Neuronal stem cell (in vitro differentiated cells): ENCODE measurements around the gene AADACL4.
A peak's percentile ranks its signal among the peaks of the same experiment; 100 is the strongest.

Source experiments
- DNase-seq: peaks from one replicate; pipeline ENCODE4 v3.0.0-alpha.2; 2013; ENCODE audit warnings: low spot score
- H2AFZ ChIP-seq: one replicate; pipeline ENCODE4 v1.6.1; 2013; ENCODE audit warnings: mild to moderate bottlenecking, low read length, inconsistent platforms
- H2AK5ac ChIP-seq: 2 replicates; pipeline ENCODE4 v1.6.1; 2013; ENCODE audit warnings: low read depth, mild to moderate bottlenecking, inconsistent platforms, low read length, moderate library complexity, mixed read lengths
- H2BK120ac ChIP-seq: 2 replicates; pipeline ENCODE4 v1.6.1; 2013; ENCODE audit warnings: low read depth, mild to moderate bottlenecking, inconsistent platforms, low read length, moderate library complexity, mixed read lengths
- H2BK12ac ChIP-seq: one replicate; pipeline ENCODE4 v1.6.1; 2013; ENCODE audit warnings: low read length, inconsistent platforms
- H2BK15ac ChIP-seq: 2 replicates; pipeline ENCODE4 v1.6.1; 2013; ENCODE audit warnings: mild to moderate bottlenecking, low read length, inconsistent platforms, mixed read lengths
- H2BK5ac ChIP-seq: one replicate; pipeline ENCODE4 v1.6.1; 2013; ENCODE audit warnings: inconsistent platforms, mild to moderate bottlenecking, low read length, moderate library complexity
- H3K14ac ChIP-seq: one replicate; pipeline ENCODE4 v1.6.1; 2013; ENCODE audit warnings: low read length, inconsistent platforms
- H3K18ac ChIP-seq: 2 replicates; pipeline ENCODE4 v1.6.1; 2013; ENCODE audit warnings: low read length, inconsistent platforms
- H3K23ac ChIP-seq: 2 replicates; pipeline ENCODE4 v1.6.1; 2013; ENCODE audit warnings: low read depth, mild to moderate bottlenecking, mixed read lengths, low read length, inconsistent platforms; ENCODE audit not compliant: poor library complexity
- H3K27ac ChIP-seq: replicated peaks from 3 replicates; pipeline ENCODE4 v1.5.1; 2013; ENCODE audit warnings: low read length, inconsistent platforms
- H3K27me3 ChIP-seq, 3 experiments: 2 replicates each; pipeline ENCODE4 v1.6.1; 2013; ENCODE audit warnings: low read length in 3 of 3, mild to moderate bottlenecking in 2 of 3, inconsistent platforms in 1 of 3, low read depth in 1 of 3, mixed read lengths in 1 of 3, moderate library complexity in 1 of 3; ENCODE audit not compliant: control insufficient read depth in 3 of 3, insufficient read depth in 3 of 3
- H3K36me3 ChIP-seq, 2 donors: replicated peaks in 1 of 2; 2 replicates each; pipeline ENCODE4 v1.6.1; 2013; ENCODE audit warnings: low read length in 2 of 2; ENCODE audit not compliant: control insufficient read depth in 2 of 2, insufficient read depth in 2 of 2
- H3K4ac ChIP-seq: 2 replicates; pipeline ENCODE4 v1.6.1; 2013; ENCODE audit warnings: inconsistent platforms, mild to moderate bottlenecking, low read length, moderate library complexity
- H3K4me1 ChIP-seq, 2 donors: 1 replicate in 1 of 2; 2 replicates in 1 of 2; pipeline ENCODE4 v1.6.1; 2013; ENCODE audit warnings: low read length in 2 of 2, low read depth in 1 of 2; ENCODE audit not compliant: control insufficient read depth in 2 of 2, insufficient read depth in 1 of 2
- H3K4me2 ChIP-seq: one replicate; pipeline ENCODE4 v1.6.1; 2013; ENCODE audit warnings: mild to moderate bottlenecking, low read length, inconsistent platforms; ENCODE audit not compliant: insufficient read depth, poor library complexity, severe bottlenecking
- H3K4me3 ChIP-seq, 2 donors: 2 replicates each; pipeline ENCODE4 v1.5.1; 2013; ENCODE audit warnings: low read length in 2 of 2, mild to moderate bottlenecking in 2 of 2, inconsistent platforms in 1 of 2, moderate library complexity in 1 of 2
- H3K79me1 ChIP-seq: one replicate; pipeline ENCODE4 v1.6.1; 2013; ENCODE audit warnings: low read depth, mild to moderate bottlenecking, inconsistent platforms, low read length, moderate library complexity
- H3K9ac ChIP-seq: one replicate; pipeline ENCODE4 v1.6.1; 2013; ENCODE audit warnings: mild to moderate bottlenecking, low read depth, low read length, inconsistent platforms; ENCODE audit not compliant: poor library complexity
- H3K9me3 ChIP-seq, 2 donors: replicated peaks in 1 of 2; 2 replicates each; pipeline versions ENCODE3 to v1.6.1; 2013; ENCODE audit warnings: low read length in 2 of 2, mild to moderate bottlenecking in 2 of 2, inconsistent platforms in 1 of 2, low read depth in 1 of 2, mixed read lengths in 1 of 2, moderate library complexity in 1 of 2; ENCODE audit not compliant: control insufficient read depth in 2 of 2, insufficient read depth in 1 of 2
- H4K8ac ChIP-seq: one replicate; pipeline ENCODE4 v1.6.1; 2013; ENCODE audit warnings: low read depth, mild to moderate bottlenecking, inconsistent platforms, low read length, moderate library complexity
- H4K91ac ChIP-seq: one replicate; pipeline ENCODE4 v1.6.1; 2013; ENCODE audit warnings: low read length, low read depth, mild to moderate bottlenecking, inconsistent platforms; ENCODE audit not compliant: poor library complexity
- WGBS, 2 donors: extraction: QIAGEN DNeasy Blood & Tissue Kit; methylation state at CpG; one replicate each; pipeline ENCODE4 v1.1.7; 2013; ENCODE audit warnings: missing lambda C conversion rate in 2 of 2, mixed read lengths in 1 of 2; ENCODE audit not compliant: insufficient read length in 2 of 2, insufficient replicate concordance in 1 of 2; ENCODE audit errors: extremely low coverage in 2 of 2; 5-methylcytosine and 5-hydroxymethylcytosine counted together

Gene AADACL4

GRCh38 chr1:12600335-12600734, 43.5 kb upstream of the AADACL4 start:
- Histone ChIP-seq H2AK5ac (peak overlapping the region; percentile 11), H3K14ac (peak overlapping the region; percentile 63), H3K4ac (no peak overlapping the region), H4K8ac (no peak overlapping the region), H2BK5ac (no peak overlapping the region), H3K23ac (peak overlapping the region; percentile 20), H2BK120ac (no peak overlapping the region), H2BK12ac (no peak overlapping the region), H3K4me2 (no peak overlapping the region), H3K79me1 (no peaks in the 10 kb centered on the region), H3K9ac (peak overlapping the region; percentile 12), H3K18ac (peak overlapping the region; percentile 80), H3K27ac (no peak overlapping the region), H3K4me1 (peaks cover 6 to 18% of the 10 kb centered on the region in 2 donors), H3K27me3 (peaks cover 0 to 25% (median 9%) of the 10 kb centered on the region in 3 experiments), H3K9me3 (no peaks in the 10 kb centered on the region), H4K91ac (no peak overlapping the region), H3K36me3 (no peaks in the 10 kb centered on the region), H2AFZ (no peak overlapping the region), H3K4me3 (no peak overlapping the region), H2BK15ac (peak overlapping the region; percentile 82)
- no peak for DNase-seq
- no CpG with 5 or more reads among the region's 7 CpGs for WGBS, 2 donors

- H2AFZ ChIP-seq = no peak overlapping the region
- peak overlapping the region; percentile 5 for H3K18ac ChIP-seq
- no peaks in the 10 kb centered on the region for H3K36me3 ChIP-seq
- no peak overlapping the region for H2BK5ac ChIP-seq
- DNase-seq = no peak
- no CpG with 5 or more reads among the region's 9 CpGs for WGBS, 2 donors
- H3K79me1 ChIP-seq = no peaks in the 10 kb centered on the region
- no peak overlapping the region for H4K91ac ChIP-seq
- no peak overlapping the region for H3K27ac ChIP-seq
- peak overlapping the region; percentile 25 for H2BK12ac ChIP-seq
- no peak overlapping the region for H3K4me2 ChIP-seq
- H3K4me3 ChIP-seq = no peak overlapping the region
- H2BK15ac ChIP-seq = no peak overlapping the region
- no peak overlapping the region for H3K4ac ChIP-seq
- peaks cover 0 to 20% (median 6%) of the 10 kb centered on the region in 3 experiments for H3K27me3 ChIP-seq
- peaks cover 6 to 16% of the 10 kb centered on the region in 2 donors for H3K4me1 ChIP-seq
- H3K23ac ChIP-seq = no peak overlapping the region
- H3K14ac ChIP-seq = no peak overlapping the region
- H2BK120ac ChIP-seq = no peak overlapping the region
- no peak overlapping the region for H3K9ac ChIP-seq
- H4K8ac ChIP-seq = no peak overlapping the region
- no peak overlapping the region for H2AK5ac ChIP-seq
- no peaks in the 10 kb centered on the region for H3K9me3 ChIP-seq
These were observed 42.8 kb upstream of the AADACL4 start for GRCh38 chr1:12600880-12601633.

DNA sequence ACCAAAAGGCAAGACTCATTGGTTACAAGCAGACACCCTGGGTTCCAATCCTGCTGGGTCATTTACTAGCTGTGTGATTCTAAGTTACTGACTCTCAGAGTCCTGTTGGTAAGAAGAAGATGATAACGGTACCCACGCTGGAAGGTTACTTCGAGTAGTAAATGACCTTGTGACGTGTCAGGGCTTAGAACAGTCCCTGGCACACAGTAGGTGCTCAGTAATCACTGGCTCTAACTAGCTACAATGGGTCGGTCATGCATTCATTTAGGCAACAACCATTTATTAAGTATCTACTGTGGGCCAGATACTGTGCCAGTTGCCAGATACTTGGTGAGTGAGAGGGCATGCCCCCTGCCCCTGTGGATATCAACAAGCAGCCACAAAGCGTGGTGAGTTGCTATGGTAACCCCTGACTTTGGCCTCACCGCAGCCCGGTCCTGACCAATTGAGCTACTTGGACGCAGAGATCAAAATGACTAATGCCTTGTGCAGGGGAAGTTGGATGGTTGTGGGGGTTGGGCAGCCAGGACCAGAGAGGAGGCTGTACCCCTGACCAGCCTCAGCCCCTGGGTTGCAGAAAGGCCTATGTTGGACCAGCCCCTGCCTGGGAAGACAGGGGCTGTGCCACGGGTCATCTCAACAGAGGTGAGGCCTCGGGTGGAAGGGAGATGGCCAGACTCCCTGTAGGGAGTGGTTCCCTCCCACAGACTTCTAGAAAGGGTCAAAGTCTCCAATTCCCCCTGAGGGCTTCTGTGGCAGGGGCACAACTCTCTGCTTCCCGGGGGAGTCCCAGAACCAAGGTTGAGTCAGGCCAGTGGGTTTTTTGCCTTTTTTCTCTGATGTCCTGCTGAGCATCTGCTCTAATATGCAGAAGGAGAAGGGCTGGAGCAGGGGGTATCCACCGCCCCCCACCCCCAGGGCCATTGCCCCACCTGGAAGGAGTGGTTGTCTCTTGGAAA, 41.9 kb upstream of the AADACL4 start:
- H3K27ac ChIP-seq = no peak overlapping the region
- H3K4me3 ChIP-seq = no peak overlapping the region
- no peak for DNase-seq
- no CpG with 5 or more reads among the region's 13 CpGs for WGBS, 2 donors
- no peak overlapping the region for H2BK120ac ChIP-seq
- H3K18ac ChIP-seq = peak overlapping the region; percentile 59
- H3K36me3 ChIP-seq = no peaks in the 10 kb centered on the region
- H2BK5ac ChIP-seq = no peak overlapping the region
- H2BK15ac ChIP-seq = peak overlapping the region; percentile 28
- peak overlapping the region; percentile 22 for H3K9ac ChIP-seq
- H3K4me2 ChIP-seq = no peak overlapping the region
- no peak overlapping the region for H4K8ac ChIP-seq
- H3K27me3 ChIP-seq = peaks cover 0 to 11% (median 0%) of the 10 kb centered on the region in 3 experiments
- H2AK5ac ChIP-seq = no peak overlapping the region
- no peak overlapping the region for H2AFZ ChIP-seq
- no peaks in the 10 kb centered on the region for H3K9me3 ChIP-seq
- H3K79me1 ChIP-seq = no peaks in the 10 kb centered on the region
- H3K23ac ChIP-seq = no peak overlapping the region
- no peak overlapping the region for H3K14ac ChIP-seq
- H2BK12ac ChIP-seq = no peak overlapping the region
- H3K4me1 ChIP-seq = peaks cover 6 to 16% of the 10 kb centered on the region in 2 donors
- H4K91ac ChIP-seq = no peak overlapping the region
- H3K4ac ChIP-seq = no peak overlapping the region

- peaks cover 0 to 6% (median 0%) of the 10 kb centered on the region in 3 experiments for H3K27me3 ChIP-seq
- H3K4me1 ChIP-seq = peaks cover 6 to 16% of the 10 kb centered on the region in 2 donors
- H3K27ac ChIP-seq = no peak overlapping the region
- no peaks in the 10 kb centered on the region for H3K79me1 ChIP-seq
- H3K9ac ChIP-seq = no peak overlapping the region
- no peaks in the 10 kb centered on the region for H3K9me3 ChIP-seq
- no peak overlapping the region for H2BK120ac ChIP-seq
- H2BK5ac ChIP-seq = no peak overlapping the region
- peak overlapping the region; percentile 28 for H2BK15ac ChIP-seq
- H3K14ac ChIP-seq = no peak overlapping the region
- no peak overlapping the region for H3K4me3 ChIP-seq
- peak overlapping the region; percentile 84 for H3K18ac ChIP-seq
- H2AFZ ChIP-seq = no peak overlapping the region
- no peak for DNase-seq
- H2AK5ac ChIP-seq = peak overlapping the region; percentile 44
- H3K4me2 ChIP-seq = no peak overlapping the region
- H3K36me3 ChIP-seq = no peaks in the 10 kb centered on the region
- no peak overlapping the region for H4K91ac ChIP-seq
- no peak overlapping the region for H4K8ac ChIP-seq
- H3K23ac ChIP-seq = no peak overlapping the region
- WGBS, 2 donors = no CpG with 5 or more reads among the region's 6 CpGs
- no peak overlapping the region for H3K4ac ChIP-seq
- H2BK12ac ChIP-seq = peak overlapping the region; percentile 1
These were observed 41.2 kb upstream of the AADACL4 start for GRCh38 chr1:12602659-12603024.
